Tibial nerve (tissue), 4 donors: Measurements from ENCODE around the gene CD6. TPM values are rescaled to one million over a fixed set of nuclear protein-coding genes. Genes with fewer than 3 reads are reported as not detected.
"Not testable (repeated sequence)": the region's sequence is repeated elsewhere in the genome, so short reads cannot be mapped to it uniquely, and the experiment has no call there.

Experiments used
- DNase-seq, 2 donors: peaks; one replicate each; pipeline ENCODE4 v3.0.0-alpha.2; 2019; ENCODE audit warnings: low spot score in 2 of 2
- H3K27ac ChIP-seq, 4 donors: fragments of 200-600 bp; sonication (generic) in 3 of 4; one replicate each; pipeline ENCODE4 v1.5.1; 2017 to 2019; ENCODE audit warnings: mild to moderate bottlenecking in 1 of 4
- H3K27me3 ChIP-seq, 2 donors: fragments of 200-600 bp; sonication (generic) in 1 of 2; one replicate each; pipeline versions ENCODE4 v1.5.1 to v1.6.0; 2017 to 2019
- H3K36me3 ChIP-seq, 3 donors: fragments of 200-600 bp; sonication (generic); one replicate each; pipeline ENCODE4 v1.5.1; 2018 to 2019
- H3K4me1 ChIP-seq, 4 donors: fragments of 200-600 bp; sonication (generic) in 3 of 4; one replicate each; pipeline ENCODE4 v1.5.1; 2017 to 2019
- H3K4me3 ChIP-seq, 4 donors: fragments of 200-600 bp; sonication (generic) in 3 of 4; one replicate each; pipeline ENCODE4 v1.5.1; 2017 to 2019; ENCODE audit warnings: mild to moderate bottlenecking in 1 of 4, moderate library complexity in 1 of 4
- H3K9me3 ChIP-seq, 4 donors: fragments of 200-600 bp; sonication (generic) in 3 of 4; one replicate each; pipeline ENCODE4 v1.5.1; 2017 to 2019
- EP300 ChIP-seq, 2 donors: sonication (generic); formaldehyde crosslinking; IDR thresholded peaks; one replicate each; pipeline ENCODE4 v1.6.1; 2017; ENCODE audit warnings: antibody characterized with exemption in 2 of 2, mild to moderate bottlenecking in 1 of 2
- POLR2A ChIP-seq, 2 donors: fragments of 450-650 bp; IDR thresholded peaks; one replicate each; pipeline ENCODE4 v1.6.1; 2017; ENCODE audit warnings: antibody characterized with exemption in 2 of 2, mild to moderate bottlenecking in 2 of 2, moderate library complexity in 2 of 2
- WGBS, 2 donors: methylation state at CpG; one replicate each; pipeline ENCODE4 v1.1.5; 2018; 5-methylcytosine and 5-hydroxymethylcytosine counted together
- total RNA-seq, 4 donors: library from RNA; depleted of rRNA; stranded (reverse); fragments of >200 nt; gene quantifications; one replicate each; pipeline ENCODE4 v1.1.0, GENCODE V29; 2016
- TF ChIP-seq, protein P1 (sequence below), 5 experiments: fragments of 200-600 bp in 3 of 5; fragments of 450-650 bp in 2 of 5; sonication (generic) in 3 of 5; IDR thresholded peaks; one replicate each; pipeline ENCODE4 v1.5.1; 2016 to 2019; ENCODE audit warnings: antibody characterized with exemption in 5 of 5, mild to moderate bottlenecking in 3 of 5, moderate library complexity in 2 of 5

Gene CD6
- total RNA-seq, 4 donors from 2014 or later = 0.59 to 3.6 (median 2.7) TPM; not detected in 1

- DNase-seq = no peak
- Histone ChIP-seq H3K36me3 (no peaks in the 10 kb centered on the region), H3K9me3 (no peaks in the 10 kb centered on the region), H3K4me1 (peaks cover 0 to 3% (median 0%) of the 10 kb centered on the region in 4 donors), H3K4me3 (no peak overlapping the region), H3K27ac (no peak overlapping the region), H3K27me3 (no peaks in the 10 kb centered on the region)
- WGBS, 2 donors = 85 to 90% methylated on average over 8 of the region's 8 CpGs
- TF ChIP-seq EP300 (IDR thresholded peaks at IDR 0.05) (no peak), POLR2A (IDR thresholded peaks at IDR 0.05) (no peak)
- TF ChIP-seq, protein P1, sequence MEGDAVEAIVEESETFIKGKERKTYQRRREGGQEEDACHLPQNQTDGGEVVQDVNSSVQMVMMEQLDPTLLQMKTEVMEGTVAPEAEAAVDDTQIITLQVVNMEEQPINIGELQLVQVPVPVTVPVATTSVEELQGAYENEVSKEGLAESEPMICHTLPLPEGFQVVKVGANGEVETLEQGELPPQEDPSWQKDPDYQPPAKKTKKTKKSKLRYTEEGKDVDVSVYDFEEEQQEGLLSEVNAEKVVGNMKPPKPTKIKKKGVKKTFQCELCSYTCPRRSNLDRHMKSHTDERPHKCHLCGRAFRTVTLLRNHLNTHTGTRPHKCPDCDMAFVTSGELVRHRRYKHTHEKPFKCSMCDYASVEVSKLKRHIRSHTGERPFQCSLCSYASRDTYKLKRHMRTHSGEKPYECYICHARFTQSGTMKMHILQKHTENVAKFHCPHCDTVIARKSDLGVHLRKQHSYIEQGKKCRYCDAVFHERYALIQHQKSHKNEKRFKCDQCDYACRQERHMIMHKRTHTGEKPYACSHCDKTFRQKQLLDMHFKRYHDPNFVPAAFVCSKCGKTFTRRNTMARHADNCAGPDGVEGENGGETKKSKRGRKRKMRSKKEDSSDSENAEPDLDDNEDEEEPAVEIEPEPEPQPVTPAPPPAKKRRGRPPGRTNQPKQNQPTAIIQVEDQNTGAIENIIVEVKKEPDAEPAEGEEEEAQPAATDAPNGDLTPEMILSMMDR (IDR thresholded peaks at IDR 0.05) = no peak
Observed at GRCh38 chr11:61059260-61059752, 87.8 kb downstream of the CD6 start.

GRCh38 chr11:61061081-61061826 lies 89.8 kb downstream of the CD6 start:
- 67 to 69% methylated on average over 13 of the region's 13 CpGs for WGBS, 2 donors
- Histone ChIP-seq H3K27ac (peak overlapping the region in 1 of 4 donors; percentile 34), H3K4me3 (no peak overlapping the region), H3K9me3 (no peaks in the 10 kb centered on the region), H3K27me3 (no peaks in the 10 kb centered on the region), H3K4me1 (peaks cover 0 to 3% (median 0%) of the 10 kb centered on the region in 4 donors), H3K36me3 (no peaks in the 10 kb centered on the region)
- no peak for DNase-seq
- TF ChIP-seq, protein P1 (IDR thresholded peaks at IDR 0.05) = no peak
- TF ChIP-seq EP300 (IDR thresholded peaks at IDR 0.05) (no peak), POLR2A (IDR thresholded peaks at IDR 0.05) (no peak)

- no peak overlapping the region for H3K27ac ChIP-seq
- WGBS, 2 donors = 71 to 72% methylated on average over 9 of the region's 9 CpGs
- no peaks in the 10 kb centered on the region for H3K36me3 ChIP-seq
- TF ChIP-seq POLR2A (IDR thresholded peaks at IDR 0.05) = no peak
- no peaks in the 10 kb centered on the region for H3K27me3 ChIP-seq
- no peak for DNase-seq
- H3K4me3 ChIP-seq = no peak overlapping the region
- H3K4me1 ChIP-seq = peaks cover 0 to 3% (median 0%) of the 10 kb centered on the region in 4 donors
- no peaks in the 10 kb centered on the region for H3K9me3 ChIP-seq
Observed at GRCh38 chr11:61062181-61062930, 90.9 kb downstream of the CD6 start.

DNA sequence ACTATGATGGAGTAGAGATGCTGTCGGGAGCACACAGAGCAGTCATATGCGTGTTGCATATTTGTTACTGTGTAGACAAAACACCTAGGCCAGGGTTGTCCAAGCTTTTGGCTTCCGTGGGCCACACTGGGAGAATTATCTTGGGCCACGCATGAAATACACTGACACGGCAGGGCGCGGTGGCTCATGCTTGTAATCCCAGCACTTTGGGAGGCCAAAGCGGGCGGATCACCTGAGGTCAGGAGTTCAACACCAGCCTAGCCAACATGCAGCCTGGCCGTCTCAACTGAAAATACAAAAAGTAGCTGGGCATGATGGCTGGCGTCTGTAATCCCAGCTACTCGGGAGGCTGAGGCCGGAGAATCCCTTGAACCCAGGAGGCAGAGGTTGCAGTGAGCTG lies 93.8 kb downstream of the CD6 start:
- not testable (repeated sequence) for H3K4me1 ChIP-seq, H3K27me3 ChIP-seq, DNase-seq, H3K9me3 ChIP-seq, H3K27ac ChIP-seq, H3K4me3 ChIP-seq, H3K36me3 ChIP-seq
- 93 to 96% methylated on average over 12 to 13 of the region's 13 CpGs for WGBS, 2 donors

DNA sequence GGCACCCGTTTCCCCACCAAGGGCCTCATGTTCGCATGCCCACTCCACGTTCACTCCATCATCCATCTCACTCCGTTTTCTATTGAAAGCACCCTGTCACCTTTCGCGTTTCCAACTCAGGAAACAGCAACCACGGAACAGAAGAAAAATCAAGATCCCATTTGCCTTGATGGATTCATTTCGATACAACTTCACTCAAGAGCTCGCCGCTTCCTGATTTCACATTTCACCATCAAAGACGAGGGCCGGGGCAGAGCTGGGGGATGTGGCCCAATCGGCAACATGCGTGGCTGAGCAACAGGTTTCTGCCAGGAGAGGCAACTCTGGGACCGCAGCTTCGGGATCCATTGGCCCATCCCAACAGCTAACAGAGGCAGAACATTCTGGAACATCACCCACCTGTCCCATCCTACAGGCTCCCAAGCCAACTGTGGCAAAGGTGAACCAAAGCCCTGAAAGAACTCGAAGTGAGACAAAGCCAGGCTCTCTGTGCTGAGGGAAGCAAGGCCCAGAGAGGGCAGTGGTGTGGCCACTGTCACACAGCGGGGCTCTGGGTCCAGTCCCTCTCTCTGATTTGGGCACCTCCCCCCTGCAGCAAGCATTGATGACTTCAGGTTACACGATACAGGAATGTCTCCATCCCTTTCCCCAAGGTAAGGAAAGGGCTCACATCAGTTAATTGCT lies 94.6 kb downstream of the CD6 start:
- Histone ChIP-seq H3K27me3 (no peaks in the 10 kb centered on the region), H3K4me3 (no peak overlapping the region), H3K36me3 (no peaks in the 10 kb centered on the region), H3K9me3 (no peaks in the 10 kb centered on the region), H3K27ac (no peak overlapping the region), H3K4me1 (peaks cover 0 to 6% (median 2%) of the 10 kb centered on the region in 4 donors)
- TF ChIP-seq EP300 (IDR thresholded peaks at IDR 0.05) (no peak), POLR2A (IDR thresholded peaks at IDR 0.05) (no peak)
- TF ChIP-seq, protein P1 (IDR thresholded peaks at IDR 0.05) = no peak
- no peak for DNase-seq
- WGBS, 2 donors = 86 to 87% methylated on average over 19 of the region's 19 CpGs
